Measurements from ENCODE around the gene RBBP4. TPM values are rescaled to one million over a fixed set of nuclear protein-coding genes. Genes with fewer than 3 reads are reported as not detected.
"Not testable (repeated sequence)": the region's sequence is repeated elsewhere in the genome, so short reads cannot be mapped to it uniquely, and the experiment has no call there.

The RBBP4 gene
- polyA plus RNA-seq, 1 donor from 2014 or later: 270 TPM

DNA sequence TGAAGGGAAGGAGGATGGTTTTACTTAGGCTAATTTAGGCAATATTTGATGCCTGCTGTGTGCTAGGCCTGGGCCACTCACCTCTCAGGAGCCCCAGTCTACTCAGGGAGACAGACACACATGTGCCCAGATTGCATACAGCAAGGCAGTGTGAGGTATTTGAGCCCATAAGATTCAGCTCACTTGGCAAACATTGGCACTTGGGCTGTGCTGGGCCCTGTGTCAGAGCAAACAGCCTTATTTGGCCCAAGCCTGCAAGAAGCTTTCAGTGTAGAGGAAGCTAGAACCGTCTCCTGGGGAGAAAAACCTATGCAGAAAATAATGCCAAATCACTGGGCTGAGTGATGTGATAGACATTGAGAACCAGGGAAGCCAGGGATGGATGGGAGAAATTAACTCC is 55.5 kb downstream of the RBBP4 start:
- H3K9me2 ChIP-seq (ENCODE audit: insufficient read depth, low read length): no peaks in the 10 kb centered on the region

DNA sequence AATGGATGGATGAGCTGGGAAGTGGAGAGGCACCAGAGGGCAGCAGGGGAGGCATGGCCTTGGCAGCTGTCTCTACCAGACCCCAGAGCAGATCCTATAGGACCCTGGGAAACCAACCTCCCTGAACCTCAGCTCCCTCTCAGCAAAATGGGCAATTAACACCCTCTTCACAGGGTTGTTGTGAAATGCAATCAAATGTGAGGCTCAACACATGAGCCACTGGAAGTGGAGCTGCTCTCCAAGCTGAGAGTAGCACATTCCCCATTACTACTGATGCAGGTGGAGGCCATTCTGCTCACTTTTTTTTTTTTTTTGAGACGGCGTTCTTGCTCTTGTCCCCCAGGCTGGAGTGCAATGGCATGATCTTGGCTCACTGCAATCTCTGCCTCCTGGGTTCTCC is 58.1 kb downstream of the RBBP4 start:
- Histone ChIP-seq H3K9me3 (ENCODE audit: low read length) (no peaks in the 10 kb centered on the region), H3K79me2 (replicated peaks; ENCODE audit: insufficient read depth, low read length) (no peaks in the 10 kb centered on the region), H3K9me2 (ENCODE audit: insufficient read depth, low read length) (no peaks in the 10 kb centered on the region), H3K27me3 (ENCODE audit: insufficient read depth, low read depth, low read length) (peaks cover under 1% of the 10 kb centered on the region), H3K27ac (ENCODE audit: low read length) (no peak overlapping the region), H4K20me1 (ENCODE audit: insufficient read depth) (no peaks in the 10 kb centered on the region), H3K9ac (ENCODE audit: low read length) (no peak overlapping the region), H3F3A (ENCODE audit: insufficient read depth, low read length, poor library complexity, severe bottlenecking) (no peaks in the 10 kb centered on the region), H3K4me2 (ENCODE audit: low read length) (no peak overlapping the region), H2AFZ (ENCODE audit: low read depth, low read length) (no peak overlapping the region), H3K4me3 (ENCODE audit: low read length) (no peak overlapping the region), H3K36me3 (ENCODE audit: insufficient read depth, low read length) (no peaks in the 10 kb centered on the region)
- TF ChIP-seq, protein P1, sequence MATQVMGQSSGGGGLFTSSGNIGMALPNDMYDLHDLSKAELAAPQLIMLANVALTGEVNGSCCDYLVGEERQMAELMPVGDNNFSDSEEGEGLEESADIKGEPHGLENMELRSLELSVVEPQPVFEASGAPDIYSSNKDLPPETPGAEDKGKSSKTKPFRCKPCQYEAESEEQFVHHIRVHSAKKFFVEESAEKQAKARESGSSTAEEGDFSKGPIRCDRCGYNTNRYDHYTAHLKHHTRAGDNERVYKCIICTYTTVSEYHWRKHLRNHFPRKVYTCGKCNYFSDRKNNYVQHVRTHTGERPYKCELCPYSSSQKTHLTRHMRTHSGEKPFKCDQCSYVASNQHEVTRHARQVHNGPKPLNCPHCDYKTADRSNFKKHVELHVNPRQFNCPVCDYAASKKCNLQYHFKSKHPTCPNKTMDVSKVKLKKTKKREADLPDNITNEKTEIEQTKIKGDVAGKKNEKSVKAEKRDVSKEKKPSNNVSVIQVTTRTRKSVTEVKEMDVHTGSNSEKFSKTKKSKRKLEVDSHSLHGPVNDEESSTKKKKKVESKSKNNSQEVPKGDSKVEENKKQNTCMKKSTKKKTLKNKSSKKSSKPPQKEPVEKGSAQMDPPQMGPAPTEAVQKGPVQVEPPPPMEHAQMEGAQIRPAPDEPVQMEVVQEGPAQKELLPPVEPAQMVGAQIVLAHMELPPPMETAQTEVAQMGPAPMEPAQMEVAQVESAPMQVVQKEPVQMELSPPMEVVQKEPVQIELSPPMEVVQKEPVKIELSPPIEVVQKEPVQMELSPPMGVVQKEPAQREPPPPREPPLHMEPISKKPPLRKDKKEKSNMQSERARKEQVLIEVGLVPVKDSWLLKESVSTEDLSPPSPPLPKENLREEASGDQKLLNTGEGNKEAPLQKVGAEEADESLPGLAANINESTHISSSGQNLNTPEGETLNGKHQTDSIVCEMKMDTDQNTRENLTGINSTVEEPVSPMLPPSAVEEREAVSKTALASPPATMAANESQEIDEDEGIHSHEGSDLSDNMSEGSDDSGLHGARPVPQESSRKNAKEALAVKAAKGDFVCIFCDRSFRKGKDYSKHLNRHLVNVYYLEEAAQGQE (IDR thresholded peaks at IDR 0.05; ENCODE audit: borderline replicate concordance): no peak
- TF ChIP-seq EZH2 (IDR thresholded peaks at IDR 0.05; ENCODE audit: borderline replicate concordance, insufficient read depth, low read length, poor library complexity, severe bottlenecking) (no peak), RAD21 (conservative IDR thresholded peaks at IDR 0.05) (no peak), TAF1 (IDR thresholded peaks at IDR 0.05; ENCODE audit: low read depth) (no peak), EP300 (conservative IDR thresholded peaks at IDR 0.05; ENCODE audit: poor library complexity, severe bottlenecking) (no peak), MXI1 (conservative IDR thresholded peaks at IDR 0.05; ENCODE audit: poor library complexity, severe bottlenecking) (no peak), SMC3 (conservative IDR thresholded peaks at IDR 0.05; ENCODE audit: poor library complexity) (no peak), POLR2AphosphoS5 (IDR thresholded peaks at IDR 0.05) (no peak)
- TF ChIP-seq, protein P2, sequence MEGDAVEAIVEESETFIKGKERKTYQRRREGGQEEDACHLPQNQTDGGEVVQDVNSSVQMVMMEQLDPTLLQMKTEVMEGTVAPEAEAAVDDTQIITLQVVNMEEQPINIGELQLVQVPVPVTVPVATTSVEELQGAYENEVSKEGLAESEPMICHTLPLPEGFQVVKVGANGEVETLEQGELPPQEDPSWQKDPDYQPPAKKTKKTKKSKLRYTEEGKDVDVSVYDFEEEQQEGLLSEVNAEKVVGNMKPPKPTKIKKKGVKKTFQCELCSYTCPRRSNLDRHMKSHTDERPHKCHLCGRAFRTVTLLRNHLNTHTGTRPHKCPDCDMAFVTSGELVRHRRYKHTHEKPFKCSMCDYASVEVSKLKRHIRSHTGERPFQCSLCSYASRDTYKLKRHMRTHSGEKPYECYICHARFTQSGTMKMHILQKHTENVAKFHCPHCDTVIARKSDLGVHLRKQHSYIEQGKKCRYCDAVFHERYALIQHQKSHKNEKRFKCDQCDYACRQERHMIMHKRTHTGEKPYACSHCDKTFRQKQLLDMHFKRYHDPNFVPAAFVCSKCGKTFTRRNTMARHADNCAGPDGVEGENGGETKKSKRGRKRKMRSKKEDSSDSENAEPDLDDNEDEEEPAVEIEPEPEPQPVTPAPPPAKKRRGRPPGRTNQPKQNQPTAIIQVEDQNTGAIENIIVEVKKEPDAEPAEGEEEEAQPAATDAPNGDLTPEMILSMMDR (IDR thresholded peaks at IDR 0.05; ENCODE audit: poor library complexity, severe bottlenecking): no peak

More for the DNA sequence above, 55.5 kb downstream of the RBBP4 start:
- H3K9ac ChIP-seq (ENCODE audit: low read length): no peak overlapping the region
- peaks cover 25% of the 10 kb centered on the region for H3K27me3 ChIP-seq (ENCODE audit: insufficient read depth, low read depth, low read length)
- no peaks in the 10 kb centered on the region for H3K36me3 ChIP-seq (ENCODE audit: insufficient read depth, low read length)
- no peak overlapping the region for H3K4me3 ChIP-seq (ENCODE audit: low read length)
- H3K4me2 ChIP-seq (ENCODE audit: low read length): no peak overlapping the region
- no peak for TF ChIP-seq EZH2 (IDR thresholded peaks at IDR 0.05; ENCODE audit: borderline replicate concordance, insufficient read depth, low read length, poor library complexity, severe bottlenecking)
- H3K27ac ChIP-seq (ENCODE audit: low read length): no peak overlapping the region
- no peaks in the 10 kb centered on the region for H3F3A ChIP-seq (ENCODE audit: insufficient read depth, low read length, poor library complexity, severe bottlenecking)
- H3K9me3 ChIP-seq (ENCODE audit: low read length): no peaks in the 10 kb centered on the region
- no peaks in the 10 kb centered on the region for H3K79me2 ChIP-seq (replicated peaks; ENCODE audit: insufficient read depth, low read length)
- H2AFZ ChIP-seq (ENCODE audit: low read depth, low read length): no peak overlapping the region
- H4K20me1 ChIP-seq (ENCODE audit: insufficient read depth): no peaks in the 10 kb centered on the region

DNA sequence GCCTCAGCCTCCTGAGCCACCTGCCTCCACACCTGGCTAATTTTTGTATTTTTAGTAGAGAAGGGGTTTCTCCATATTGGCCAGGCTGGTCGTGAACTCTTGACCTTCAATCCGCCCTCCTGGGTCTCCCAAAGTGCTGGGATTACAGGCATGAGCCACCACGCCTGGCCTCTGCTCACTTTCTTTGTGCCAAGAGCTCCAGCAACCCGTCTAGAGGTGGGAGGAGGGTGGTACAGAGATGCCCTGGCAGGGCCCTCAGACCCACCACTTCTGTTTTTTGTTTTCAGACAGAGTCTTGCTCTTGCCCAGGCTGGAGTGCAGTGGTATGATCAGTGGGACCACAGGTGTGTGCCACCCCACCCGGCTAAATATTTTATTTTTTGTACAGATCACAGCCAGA is 58.5 kb downstream of the RBBP4 start:
- Histone ChIP-seq H3K36me3 (ENCODE audit: insufficient read depth, low read length) (no peaks in the 10 kb centered on the region), H3K9me2 (ENCODE audit: insufficient read depth, low read length) (no peaks in the 10 kb centered on the region), H3K4me2 (ENCODE audit: low read length) (no peak overlapping the region), H3K27me3 (ENCODE audit: insufficient read depth, low read depth, low read length) (no peaks in the 10 kb centered on the region), H2AFZ (ENCODE audit: low read depth, low read length) (no peak overlapping the region), H3K4me3 (ENCODE audit: low read length) (no peak overlapping the region), H3F3A (ENCODE audit: insufficient read depth, low read length, poor library complexity, severe bottlenecking) (no peaks in the 10 kb centered on the region), H3K9me3 (ENCODE audit: low read length) (no peaks in the 10 kb centered on the region), H3K27ac (ENCODE audit: low read length) (no peak overlapping the region), H3K9ac (ENCODE audit: low read length) (no peak overlapping the region), H3K79me2 (replicated peaks; ENCODE audit: insufficient read depth, low read length) (no peaks in the 10 kb centered on the region), H4K20me1 (ENCODE audit: insufficient read depth) (no peaks in the 10 kb centered on the region)
- no peak for TF ChIP-seq RAD21 (conservative IDR thresholded peaks at IDR 0.05)

DNA sequence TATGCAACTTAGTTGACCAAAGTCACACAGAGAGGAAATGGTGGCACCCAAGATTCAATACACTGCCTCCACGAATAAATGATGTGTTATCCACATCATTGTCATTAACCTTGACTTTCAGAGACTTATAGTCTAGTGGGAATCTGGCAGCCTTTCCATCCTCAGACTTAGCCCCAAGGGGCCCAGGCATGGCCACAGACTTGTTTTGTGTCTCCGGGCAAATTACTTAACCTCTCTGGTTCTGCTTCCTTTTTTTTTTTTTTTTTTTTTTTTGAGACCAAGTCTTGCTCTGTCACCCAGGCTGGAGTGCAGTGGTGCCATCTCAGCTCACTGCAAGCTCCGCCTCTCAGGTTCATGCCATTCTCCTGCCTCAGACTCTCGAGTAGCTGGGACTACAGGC is 60.2 kb downstream of the RBBP4 start:
- not testable (repeated sequence) for H3K79me2 ChIP-seq (replicated peaks; ENCODE audit: insufficient read depth, low read length); H3K36me3 ChIP-seq (ENCODE audit: insufficient read depth, low read length); H3K9me3 ChIP-seq (ENCODE audit: low read length); H3K27me3 ChIP-seq (ENCODE audit: insufficient read depth, low read depth, low read length); H3F3A ChIP-seq (ENCODE audit: insufficient read depth, low read length, poor library complexity, severe bottlenecking); H4K20me1 ChIP-seq (ENCODE audit: insufficient read depth); H3K9me2 ChIP-seq (ENCODE audit: insufficient read depth, low read length); H3K9ac ChIP-seq (ENCODE audit: low read length); H3K27ac ChIP-seq (ENCODE audit: low read length); H2AFZ ChIP-seq (ENCODE audit: low read depth, low read length); H3K4me3 ChIP-seq (ENCODE audit: low read length); H3K4me2 ChIP-seq (ENCODE audit: low read length)
